Brain microvascular endothelial cell (primary cell): ENCODE results near the gene FBXO40.
A peak's percentile ranks its signal among the peaks of the same experiment; 100 is the strongest.

Experiments used
- DNase-seq: peaks from one replicate; pipeline ENCODE4 v3.0.0-alpha.2; 2020
- H3K27ac ChIP-seq: fragments of 250-450 bp; sonication (Bioruptor Pico); 2 replicates; pipeline ENCODE4 v1.5.1; 2020; ENCODE audit warnings: mild to moderate bottlenecking, moderate library complexity
- H3K27me3 ChIP-seq: fragments of 250-450 bp; sonication (Bioruptor Pico); replicated peaks from 2 replicates; pipeline ENCODE4 v1.5.1; 2020; ENCODE audit warnings: mild to moderate bottlenecking
- H3K36me3 ChIP-seq: fragments of 250-450 bp; sonication (Bioruptor Pico); replicated peaks from 2 replicates; pipeline ENCODE4 v1.5.1; 2020; ENCODE audit warnings: mild to moderate bottlenecking
- H3K4me3 ChIP-seq: 2 replicates; pipeline ENCODE4 v1.5.1; 2011; ENCODE audit warnings: low read depth, mild to moderate bottlenecking, control low read depth, low read length, moderate library complexity
- CTCF ChIP-seq: IDR thresholded peaks from 2 replicates; pipeline ENCODE4 v1.5.1; 2011; ENCODE audit warnings: low read depth, mild to moderate bottlenecking, moderate library complexity, low read length, control low read depth, inconsistent platforms; ENCODE audit errors: missing control alignments
- in situ Hi-C: cut with HindIII; loops from 2 replicates; pipeline ENCODE4 v1.10.0; 2017; ENCODE audit warnings: low sequenced_read_pairs, low pct_ligation_motif_present

Gene FBXO40

GRCh38 chr3:121592856-121593702 lies at the start of gene FBXO40:
FBXO40 (plus strand) TSS chr3:121593379; CDS start chr3:121620576, 27,197 bp downstream.
- Histone ChIP-seq H3K36me3 (no peaks in the 10 kb centered on the region), H3K27me3 (no peaks in the 10 kb centered on the region), H3K27ac (no peak within 1 kb of the TSS), H3K4me3 (no peak within 1 kb of the TSS)
- no peak for TF ChIP-seq CTCF
- no peak for DNase-seq
- in situ Hi-C loops, result no loop called here

- no peak overlapping the region for H3K27ac ChIP-seq
- peak overlapping the region; percentile 87 for H3K4me3 ChIP-seq
- H3K36me3 ChIP-seq, result no peaks in the 10 kb centered on the region
- no peaks in the 10 kb centered on the region for H3K27me3 ChIP-seq
- in situ Hi-C loops, result no loop called here
- TF ChIP-seq CTCF, result no peak
- peak; percentile 3 for DNase-seq
Measured at GRCh38 chr3:121545049-121545573, 48.1 kb upstream of the FBXO40 start.

DNA sequence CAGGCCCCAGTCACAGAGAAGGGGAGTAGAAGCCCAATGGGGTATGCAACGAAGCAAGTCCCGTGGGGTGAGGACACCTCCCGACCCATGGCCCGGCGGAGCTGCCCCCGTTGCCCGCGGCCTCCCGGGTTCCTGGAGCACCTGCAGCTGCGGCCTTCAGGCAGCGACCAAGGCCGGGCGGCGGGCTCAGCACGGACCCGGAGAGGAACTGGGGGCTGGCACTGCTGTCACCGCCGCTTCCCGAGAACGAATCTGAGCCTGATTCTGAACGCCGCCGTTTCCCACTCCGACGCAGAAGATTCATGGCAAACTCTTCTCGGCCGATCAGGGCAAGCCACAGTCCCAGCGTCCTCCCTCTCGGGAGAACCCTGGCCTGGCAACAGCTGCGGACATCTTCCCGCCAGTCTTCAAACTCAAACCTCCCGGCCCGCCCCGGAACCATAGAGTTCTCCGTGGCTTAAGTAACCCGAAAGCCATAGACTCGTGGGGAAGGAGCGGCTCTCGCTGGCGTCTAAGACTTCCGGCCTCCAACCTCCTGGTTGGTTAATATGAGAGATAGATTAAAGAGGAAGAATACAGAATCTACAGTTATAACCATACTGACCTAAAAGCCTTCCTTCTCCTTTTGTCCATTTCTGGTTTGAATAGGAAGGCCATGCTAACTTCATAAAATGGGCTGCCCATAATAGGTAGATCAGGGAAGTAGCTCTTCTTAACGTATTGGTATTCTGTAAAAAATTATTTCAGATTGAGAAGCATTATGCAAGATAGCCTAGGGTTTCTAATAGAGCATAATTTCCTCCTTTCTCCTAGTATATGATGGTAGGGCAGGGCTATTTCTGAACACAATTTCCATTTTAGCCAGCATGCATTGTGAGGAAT lies 47.4 kb upstream of the FBXO40 start, which contains the start of gene POLQ:
Gene POLQ, minus strand, starts transcription at position 415 of the 882 bp plus-strand sequence. Its CDS starts 111 bp downstream, at position 304.
- in situ Hi-C loops, result no loop called here
- Histone ChIP-seq H3K27ac (peak within 1 kb of the TSS; percentile 23), H3K27me3 (no peaks in the 10 kb centered on the region), H3K36me3 (no peaks in the 10 kb centered on the region), H3K4me3 (peak within 1 kb of the TSS; percentile 87)
- peak; percentile 94 for DNase-seq
- no peak for TF ChIP-seq CTCF

DNA sequence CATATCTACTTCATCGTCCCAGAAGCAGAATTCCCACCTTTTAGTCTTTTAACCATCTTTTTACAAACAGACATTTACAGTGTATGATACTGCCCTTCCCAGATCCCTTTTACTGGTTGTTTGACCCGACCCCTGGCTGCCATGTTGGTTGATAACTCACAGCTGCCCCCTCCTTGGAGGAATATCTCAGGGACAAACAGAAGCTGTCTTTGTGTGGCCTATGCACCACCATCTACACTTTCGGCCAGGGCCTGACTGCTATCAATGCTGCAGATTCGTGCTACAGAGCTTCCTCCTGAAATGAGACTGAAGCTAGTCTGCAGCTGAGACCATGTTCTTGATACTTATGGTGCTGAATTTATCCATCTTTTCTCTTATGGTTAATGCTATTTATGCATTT lies 40.8 kb upstream of the FBXO40 start:
- Histone ChIP-seq H3K27ac (no peak overlapping the region), H3K36me3 (no peaks in the 10 kb centered on the region), H3K4me3 (peak overlapping the region; percentile 9), H3K27me3 (no peaks in the 10 kb centered on the region)
- no peak for TF ChIP-seq CTCF
- DNase-seq, result no peak
- in situ Hi-C loops, result no loop called here

GRCh38 chr3:121552797-121553196 lies 40.4 kb upstream of the FBXO40 start:
- H3K27me3 ChIP-seq, result no peaks in the 10 kb centered on the region
- no peak overlapping the region for H3K27ac ChIP-seq
- in situ Hi-C loops, result no loop called here
- no peak for DNase-seq
- H3K36me3 ChIP-seq, result no peaks in the 10 kb centered on the region
- no peak for TF ChIP-seq CTCF
- H3K4me3 ChIP-seq, result no peak overlapping the region
